Endothelial cell of umbilical vein (primary cell): ENCODE data around the gene BANK1. TPM values are rescaled to one million over a fixed set of nuclear protein-coding genes. Genes with fewer than 3 reads are reported as not detected.

ENCODE experiments used
- BruUV-seq: library from RNA; stranded (reverse); fragments of 400-500 nt; replicated peaks from 2 replicates; lab custom pipeline; 2021; lab: Mats Ljungman, UMichigan
- CTCF ChIA-PET: fragments of 300-600, 350-600 bp; sonication (Branson Sonifier 250); formaldehyde crosslinking; loops from one replicate; lab custom pipeline; 2021; ENCODE audit warnings: antibody characterized with exemption, inconsistent platforms; lab: Charles Lee
- POLR2A ChIA-PET: fragments of 300-600, 350-600 bp; sonication (Branson Sonifier 250); formaldehyde crosslinking; loops from one replicate; lab custom pipeline; 2021; ENCODE audit warnings: antibody characterized with exemption, inconsistent platforms; lab: Charles Lee
- DNase-seq: peaks from one replicate; pipeline ENCODE4 v3.0.0-alpha.2; 2011; ENCODE audit warnings: low read depth, low spot score
- FAIRE-seq: peaks from 2 replicates; lab custom pipeline; 2011; peaks lifted over from hg19 to GRCh38; lab: Jason Lieb, UNC
- H2AFZ ChIP-seq: 2 replicates; pipeline ENCODE4 v1.6.0; 2012; ENCODE audit warnings: low read depth, low read length, control low read depth, inconsistent platforms
- H3K27ac ChIP-seq: 2 replicates; pipeline ENCODE4 v1.5.1; 2011; ENCODE audit warnings: low read depth, mild to moderate bottlenecking, control low read depth, low read length, moderate library complexity; ENCODE audit not compliant: insufficient read depth
- H3K27me3 ChIP-seq, 2 experiments: 2 replicates each; pipeline versions ENCODE4 v1.6.0 to v1.6.1; 2011; ENCODE audit warnings: low read length in 2 of 2, mixed read lengths in 1 of 2; ENCODE audit not compliant: control insufficient read depth in 2 of 2, insufficient read depth in 2 of 2
- H3K36me3 ChIP-seq, 2 experiments: 2 replicates in 1 of 2; 3 replicates in 1 of 2; pipeline ENCODE4 v1.5.1; 2011; ENCODE audit warnings: low read length in 2 of 2, mild to moderate bottlenecking in 1 of 2, moderate library complexity in 1 of 2; ENCODE audit not compliant: control insufficient read depth in 2 of 2, insufficient read depth in 2 of 2; ENCODE audit errors: extremely low read depth in 1 of 2
- H3K4me1 ChIP-seq: 3 replicates; pipeline ENCODE4 v1.5.1; 2011; ENCODE audit warnings: mild to moderate bottlenecking, low read length; ENCODE audit not compliant: control insufficient read depth, insufficient read depth; ENCODE audit errors: extremely low read depth
- H3K4me2 ChIP-seq: 2 replicates; pipeline ENCODE4 v1.6.1; 2011; ENCODE audit warnings: low read length, control low read depth, mixed read lengths; ENCODE audit not compliant: insufficient read depth
- H3K4me3 ChIP-seq, 3 experiments: fragments of 200-600 bp in 1 of 3; sonication (generic), shearing (Covaris generic) in 1 of 3; replicated peaks in 1 of 3; 2 replicates each; pipeline ENCODE4 v1.5.1; 2011 to 2016; ENCODE audit warnings: control low read depth in 3 of 3, low read length in 3 of 3, mild to moderate bottlenecking in 2 of 3, inconsistent platforms in 1 of 3, low read depth in 1 of 3, moderate library complexity in 1 of 3; ENCODE audit not compliant: insufficient read depth in 1 of 3
- H3K79me2 ChIP-seq: 2 replicates; pipeline ENCODE4 v1.6.0; 2012; ENCODE audit warnings: low read length, inconsistent platforms; ENCODE audit not compliant: control insufficient read depth, insufficient read depth
- H3K9ac ChIP-seq: replicated peaks from 2 replicates; pipeline ENCODE3; 2011; ENCODE audit warnings: low read length, control low read depth; ENCODE audit not compliant: insufficient read depth; ENCODE audit errors: extremely low read depth
- H3K9me1 ChIP-seq: replicated peaks from 3 replicates; pipeline ENCODE4 v1.6.0; 2011; ENCODE audit warnings: mild to moderate bottlenecking, low read length; ENCODE audit not compliant: control insufficient read depth, insufficient read depth; ENCODE audit errors: extremely low read depth
- H3K9me3 ChIP-seq: replicated peaks from 2 replicates; pipeline ENCODE4 v1.5.1; 2012; ENCODE audit warnings: low read length, inconsistent platforms; ENCODE audit not compliant: control insufficient read depth, insufficient read depth
- H4K20me1 ChIP-seq: replicated peaks from 2 replicates; pipeline ENCODE3; 2011; ENCODE audit warnings: mild to moderate bottlenecking, low read length; ENCODE audit not compliant: control insufficient read depth, insufficient read depth; ENCODE audit errors: extremely low read depth
- EZH2 ChIP-seq: IDR thresholded peaks from 2 replicates; pipeline ENCODE4 v1.6.1; 2012; ENCODE audit warnings: borderline replicate concordance, low read depth, mild to moderate bottlenecking, moderate library complexity, low read length, inconsistent platforms; ENCODE audit not compliant: severe bottlenecking
- FOS ChIP-seq: IDR thresholded peaks from 2 replicates; pipeline ENCODE4 v1.6.1; 2011; ENCODE audit warnings: mild to moderate bottlenecking, low read length, moderate library complexity, borderline replicate concordance; ENCODE audit not compliant: insufficient read depth
- GATA2 ChIP-seq: IDR thresholded peaks from 2 replicates; pipeline ENCODE4 v1.7.0; 2011; ENCODE audit warnings: low read depth, mild to moderate bottlenecking, moderate library complexity, mixed read lengths, low read length; ENCODE audit not compliant: insufficient read length, insufficient read depth
- JUN ChIP-seq: IDR thresholded peaks from 2 replicates; pipeline ENCODE4 v1.6.1; 2011; ENCODE audit warnings: borderline replicate concordance, low read depth; ENCODE audit not compliant: insufficient read length, insufficient read depth
- MYC ChIP-seq: IDR thresholded peaks from one replicate; pipeline ENCODE4 v1.6.1; 2011; ENCODE audit warnings: mild to moderate bottlenecking, low read depth, low read length
- POLR2A ChIP-seq: IDR thresholded peaks from 2 replicates; pipeline ENCODE4 v1.6.1; 2012; ENCODE audit warnings: low read depth, mild to moderate bottlenecking, control low read depth, low read length
- POLR2AphosphoS5 ChIP-seq: IDR thresholded peaks from 2 replicates; pipeline ENCODE4 v1.6.1; 2012; ENCODE audit warnings: low read depth, mild to moderate bottlenecking, control low read depth, low read length, moderate library complexity; ENCODE audit not compliant: insufficient read depth
- dilution Hi-C: fragments of 300-500 bp; cut with MboI; formaldehyde crosslinking; loops from one replicate; pipeline ENCODE4 v1.15.0; 2019; ENCODE audit warnings: low sequenced_read_pairs; ENCODE audit not compliant: extremely low pct_ligation_motif_present
- intact Hi-C: fragments of 100-400 bp; cut with micrococcal nuclease; formaldehyde crosslinking; loops from one replicate; pipeline ENCODE4 v1.10.0; 2022
- polyA plus RNA-seq, 4 experiments: library from polyadenylated mRNA; depleted of rRNA in 3 of 4; stranded (reverse) in 3 of 4; unstranded in 1 of 4; fragments of >200 nt; gene quantifications; 2 replicates each; pipeline versions ENCODE4 v1.2.1 to v1.2.3, GENCODE V29; 2011 to 2012; ENCODE audit warnings: missing spikeins in 1 of 4
- total RNA-seq: library from RNA; stranded (reverse); gene quantifications from 2 replicates; pipeline ENCODE4 v1.2.3, GENCODE V29; 2021
- TF ChIP-seq, protein P1 (sequence below): IDR thresholded peaks from 2 replicates; pipeline ENCODE4 v1.6.1; 2011; ENCODE audit not compliant: insufficient read depth, insufficient read length
- TF ChIP-seq, protein P2 (sequence below), 2 donors: IDR thresholded peaks; 1 replicate in 1 of 2; 2 replicates in 1 of 2; pipeline ENCODE4 v1.5.1; 2011; ENCODE audit warnings: low read length in 2 of 2, mild to moderate bottlenecking in 2 of 2, moderate library complexity in 2 of 2, control low read depth in 1 of 2, inconsistent platforms in 1 of 2, low read depth in 1 of 2; ENCODE audit not compliant: insufficient read depth in 1 of 2; ENCODE audit errors: extremely low read depth in 1 of 2

The BANK1 gene
- total and polyA plus RNA-seq, 2 donors (not counting 3 experiments of a cell fraction or from before 2014, with no cell fraction given): 0.29 to 0.32 TPM

DNA sequence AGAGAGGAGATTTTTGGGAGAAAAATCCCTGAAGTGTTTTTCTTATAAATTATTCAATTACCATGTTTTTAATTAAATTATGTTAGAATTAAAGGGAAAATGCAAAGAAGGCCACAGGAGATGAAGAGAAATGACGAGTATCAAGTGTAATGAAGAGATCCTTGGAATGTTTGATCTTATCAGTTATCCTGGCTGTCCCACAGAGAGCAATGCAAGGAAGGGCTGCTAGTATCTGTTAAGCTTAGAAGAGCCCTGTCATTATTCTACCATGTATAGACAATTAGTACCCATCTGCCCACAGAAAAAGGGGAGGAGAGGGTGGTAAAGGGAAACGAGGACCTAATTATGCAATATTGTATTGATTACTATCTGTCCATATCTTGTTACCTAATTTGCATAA lies 257.1 kb downstream of the BANK1 start:
- no TSS peak for BruUV-seq
- no peaks in the 10 kb centered on the region for H3K79me2 ChIP-seq
- H3K9me3 ChIP-seq: no peaks in the 10 kb centered on the region
- H3K27me3 ChIP-seq: no peaks in the 10 kb centered on the region
- ChIA-PET POLR2A (no interaction called here), CTCF (no interaction called here)
- dilution Hi-C loops: no loop called here
- no peak for TF ChIP-seq MYC
- TF ChIP-seq POLR2A: no peak
- no peak for TF ChIP-seq POLR2AphosphoS5
- no peak for TF ChIP-seq GATA2
- TF ChIP-seq EZH2: no peak
- TF ChIP-seq JUN: no peak
- TF ChIP-seq, protein P1, sequence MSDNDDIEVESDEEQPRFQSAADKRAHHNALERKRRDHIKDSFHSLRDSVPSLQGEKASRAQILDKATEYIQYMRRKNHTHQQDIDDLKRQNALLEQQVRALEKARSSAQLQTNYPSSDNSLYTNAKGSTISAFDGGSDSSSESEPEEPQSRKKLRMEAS: no peak
- TF ChIP-seq, protein P2, sequence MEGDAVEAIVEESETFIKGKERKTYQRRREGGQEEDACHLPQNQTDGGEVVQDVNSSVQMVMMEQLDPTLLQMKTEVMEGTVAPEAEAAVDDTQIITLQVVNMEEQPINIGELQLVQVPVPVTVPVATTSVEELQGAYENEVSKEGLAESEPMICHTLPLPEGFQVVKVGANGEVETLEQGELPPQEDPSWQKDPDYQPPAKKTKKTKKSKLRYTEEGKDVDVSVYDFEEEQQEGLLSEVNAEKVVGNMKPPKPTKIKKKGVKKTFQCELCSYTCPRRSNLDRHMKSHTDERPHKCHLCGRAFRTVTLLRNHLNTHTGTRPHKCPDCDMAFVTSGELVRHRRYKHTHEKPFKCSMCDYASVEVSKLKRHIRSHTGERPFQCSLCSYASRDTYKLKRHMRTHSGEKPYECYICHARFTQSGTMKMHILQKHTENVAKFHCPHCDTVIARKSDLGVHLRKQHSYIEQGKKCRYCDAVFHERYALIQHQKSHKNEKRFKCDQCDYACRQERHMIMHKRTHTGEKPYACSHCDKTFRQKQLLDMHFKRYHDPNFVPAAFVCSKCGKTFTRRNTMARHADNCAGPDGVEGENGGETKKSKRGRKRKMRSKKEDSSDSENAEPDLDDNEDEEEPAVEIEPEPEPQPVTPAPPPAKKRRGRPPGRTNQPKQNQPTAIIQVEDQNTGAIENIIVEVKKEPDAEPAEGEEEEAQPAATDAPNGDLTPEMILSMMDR (IDR thresholded peaks at IDR 0.05; ENCODE audit: extremely low read depth in 1 of 2, insufficient read depth in 1 of 2, low read depth in 1 of 2, low read length in 2 of 2): no peak
- no peak for TF ChIP-seq FOS
- H4K20me1 ChIP-seq: no peaks in the 10 kb centered on the region
- no peak for FAIRE-seq
- no peak overlapping the region for H2AFZ ChIP-seq
- no peaks in the 10 kb centered on the region for H3K4me1 ChIP-seq
- H3K36me3 ChIP-seq: no peaks in the 10 kb centered on the region
- no peak for DNase-seq
- no peak overlapping the region for H3K4me2 ChIP-seq
- H3K4me3 ChIP-seq: no peak overlapping the region
- no peaks in the 10 kb centered on the region for H3K9me1 ChIP-seq
- intact Hi-C loops: no loop called here
- no peak overlapping the region for H3K9ac ChIP-seq
- no peak overlapping the region for H3K27ac ChIP-seq
